Measurements from ENCODE around the gene EP400.

- TF ChIP-seq CTCF (IDR thresholded peaks at IDR 0.05) (no peak), POLR2A (IDR thresholded peaks at IDR 0.05) (no peak)
Observed at GRCh38 chr12:131920157-131920508, 29.6 kb upstream of the EP400 start.
